HFF-Myc (cell line): ENCODE data around the gene CAMK1D.

Source experiments
- DNase-seq: peaks from one replicate; pipeline ENCODE4 v3.0.0-alpha.2; 2011; ENCODE audit warnings: low read depth; ENCODE audit errors: extremely low read depth
- H3K4me3 ChIP-seq: replicated peaks from 2 replicates; pipeline ENCODE4 v1.5.1; 2011; ENCODE audit warnings: low read depth, mild to moderate bottlenecking, control low read depth, low read length
- CTCF ChIP-seq: IDR thresholded peaks from 2 replicates; pipeline ENCODE4 v1.5.1; 2012; ENCODE audit warnings: mild to moderate bottlenecking, low read depth, low read length, control low read depth; ENCODE audit errors: missing control alignments

Gene CAMK1D

GRCh38 chr10:12510501-12510941 lies 161.2 kb downstream of the CAMK1D start:
- no peak overlapping the region for H3K4me3 ChIP-seq
- DNase-seq: no peak
- no peak for TF ChIP-seq CTCF

GRCh38 chr10:12510984-12511383 lies 161.6 kb downstream of the CAMK1D start:
- no peak for TF ChIP-seq CTCF
- no peak overlapping the region for H3K4me3 ChIP-seq
- no peak for DNase-seq

- no peak for DNase-seq
- TF ChIP-seq CTCF: no peak
- no peak overlapping the region for H3K4me3 ChIP-seq
These were observed 162.3 kb downstream of the CAMK1D start for GRCh38 chr10:12511651-12512050.

GRCh38 chr10:12512332-12513002 lies 163.1 kb downstream of the CAMK1D start:
- no peak for TF ChIP-seq CTCF
- DNase-seq: no peak
- H3K4me3 ChIP-seq: no peak overlapping the region

GRCh38 chr10:12513003-12513365 lies 163.6 kb downstream of the CAMK1D start:
- no peak for DNase-seq
- no peak for TF ChIP-seq CTCF
- no peak overlapping the region for H3K4me3 ChIP-seq

- H3K4me3 ChIP-seq: no peak overlapping the region
- DNase-seq: no peak
- TF ChIP-seq CTCF: no peak
These were observed 164.7 kb downstream of the CAMK1D start for GRCh38 chr10:12513775-12514673.
